Tibial nerve (tissue), 4 donors: ENCODE results near the gene PADI4. TPM values are rescaled to one million over a fixed set of nuclear protein-coding genes. Genes with fewer than 3 reads are reported as not detected.

ENCODE experiments used
- DNase-seq, 2 donors: peaks; one replicate each; pipeline ENCODE4 v3.0.0-alpha.2; 2019; ENCODE audit warnings: low spot score in 2 of 2
- H3K27ac ChIP-seq, 4 donors: fragments of 200-600 bp; sonication (generic) in 3 of 4; one replicate each; pipeline ENCODE4 v1.5.1; 2017 to 2019; ENCODE audit warnings: mild to moderate bottlenecking in 1 of 4
- H3K27me3 ChIP-seq, 2 donors: fragments of 200-600 bp; sonication (generic) in 1 of 2; one replicate each; pipeline versions ENCODE4 v1.5.1 to v1.6.0; 2017 to 2019
- H3K36me3 ChIP-seq, 3 donors: fragments of 200-600 bp; sonication (generic); one replicate each; pipeline ENCODE4 v1.5.1; 2018 to 2019
- H3K4me1 ChIP-seq, 4 donors: fragments of 200-600 bp; sonication (generic) in 3 of 4; one replicate each; pipeline ENCODE4 v1.5.1; 2017 to 2019
- H3K4me3 ChIP-seq, 4 donors: fragments of 200-600 bp; sonication (generic) in 3 of 4; one replicate each; pipeline ENCODE4 v1.5.1; 2017 to 2019; ENCODE audit warnings: mild to moderate bottlenecking in 1 of 4, moderate library complexity in 1 of 4
- H3K9me3 ChIP-seq, 4 donors: fragments of 200-600 bp; sonication (generic) in 3 of 4; one replicate each; pipeline ENCODE4 v1.5.1; 2017 to 2019
- CTCF ChIP-seq, 5 experiments: fragments of 200-600 bp in 3 of 5; fragments of 450-650 bp in 2 of 5; sonication (generic) in 3 of 5; IDR thresholded peaks; one replicate each; pipeline ENCODE4 v1.5.1; 2016 to 2019; ENCODE audit warnings: antibody characterized with exemption in 5 of 5, mild to moderate bottlenecking in 3 of 5, moderate library complexity in 2 of 5
- EP300 ChIP-seq, 2 donors: sonication (generic); formaldehyde crosslinking; IDR thresholded peaks; one replicate each; pipeline ENCODE4 v1.6.1; 2017; ENCODE audit warnings: antibody characterized with exemption in 2 of 2, mild to moderate bottlenecking in 1 of 2
- POLR2A ChIP-seq, 2 donors: fragments of 450-650 bp; IDR thresholded peaks; one replicate each; pipeline ENCODE4 v1.6.1; 2017; ENCODE audit warnings: antibody characterized with exemption in 2 of 2, mild to moderate bottlenecking in 2 of 2, moderate library complexity in 2 of 2
- WGBS, 2 donors: methylation state at CpG; one replicate each; pipeline ENCODE4 v1.1.5; 2018; 5-methylcytosine and 5-hydroxymethylcytosine counted together
- total RNA-seq, 4 donors: library from RNA; depleted of rRNA; stranded (reverse); fragments of >200 nt; gene quantifications; one replicate each; pipeline ENCODE4 v1.1.0, GENCODE V29; 2016

PADI4 gene
- total RNA-seq, 4 donors from 2014 or later, result not detected

DNA sequence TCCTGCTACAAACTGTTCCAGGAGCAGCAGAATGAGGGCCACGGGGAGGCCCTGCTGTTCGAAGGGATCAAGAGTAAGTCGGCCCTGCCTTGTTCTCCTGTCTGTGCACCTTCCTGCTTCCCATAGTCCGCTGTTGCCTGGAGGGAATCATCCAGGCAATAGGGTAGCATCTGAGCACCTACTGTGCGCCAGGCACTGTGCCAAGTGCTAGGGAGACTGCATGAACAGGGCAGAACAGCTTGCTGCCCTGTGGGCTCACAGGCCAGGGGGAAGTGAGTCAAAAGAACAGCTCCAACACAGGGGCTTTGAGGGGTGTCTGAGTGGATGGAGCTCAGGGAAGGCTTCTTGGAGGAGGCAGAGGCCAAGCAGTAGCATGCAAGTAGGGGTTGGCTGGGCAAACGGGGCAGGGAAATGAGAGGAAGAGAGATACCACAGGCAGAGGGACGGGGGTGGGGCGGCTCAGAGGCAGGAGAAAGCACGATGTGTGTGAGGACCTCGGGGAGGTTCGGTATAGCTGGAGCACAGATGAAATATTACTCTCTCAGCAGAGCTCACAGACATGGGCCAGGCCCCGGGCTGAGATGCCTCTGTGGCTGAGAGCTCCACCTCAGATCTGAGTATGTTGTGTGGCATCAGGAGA is 48.5 kb downstream of the PADI4 start:
- TF ChIP-seq CTCF (IDR thresholded peaks at IDR 0.05), result no peak
- TF ChIP-seq EP300 (IDR thresholded peaks at IDR 0.05), result no peak
- no peak for TF ChIP-seq POLR2A (IDR thresholded peaks at IDR 0.05)
- Histone ChIP-seq H3K4me1 (no peaks in the 10 kb centered on the region), H3K27me3 (peaks cover 0 to 5% of the 10 kb centered on the region in 2 donors), H3K9me3 (no peaks in the 10 kb centered on the region), H3K36me3 (no peaks in the 10 kb centered on the region), H3K27ac (no peak overlapping the region), H3K4me3 (no peak overlapping the region)
- no peak for DNase-seq
- WGBS, 2 donors, result 51 to 53% methylated on average over 11 to 12 of the region's 12 CpGs

DNA sequence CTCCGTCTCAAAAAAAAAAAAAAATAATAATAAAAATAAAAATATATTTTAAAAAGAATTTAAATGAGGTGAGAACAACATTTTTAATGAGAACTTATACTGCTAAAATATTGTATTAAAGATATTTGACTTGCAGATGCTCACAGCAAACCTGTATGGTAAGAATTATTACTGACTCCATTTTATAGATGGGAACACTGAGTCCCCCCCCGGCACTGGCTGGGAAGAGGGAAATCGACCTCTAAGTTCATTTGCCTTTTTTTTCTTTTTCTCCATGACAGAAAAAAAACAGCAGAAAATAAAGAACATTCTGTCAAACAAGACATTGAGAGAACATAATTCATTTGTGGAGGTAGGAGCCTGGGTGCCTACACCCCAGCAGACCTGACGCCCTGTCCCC is 50.6 kb downstream of the PADI4 start:
- DNase-seq, result no peak
- no peaks in the 10 kb centered on the region for H3K9me3 ChIP-seq
- no peaks in the 10 kb centered on the region for H3K36me3 ChIP-seq
- peaks cover 0 to 5% of the 10 kb centered on the region in 2 donors for H3K27me3 ChIP-seq
- H3K4me3 ChIP-seq, result no peak overlapping the region
- H3K4me1 ChIP-seq, result no peaks in the 10 kb centered on the region
- no peak overlapping the region for H3K27ac ChIP-seq
- TF ChIP-seq EP300 (IDR thresholded peaks at IDR 0.05), result no peak
- 67 to 70% methylated on average over 4 of the region's 4 CpGs for WGBS, 2 donors

DNA sequence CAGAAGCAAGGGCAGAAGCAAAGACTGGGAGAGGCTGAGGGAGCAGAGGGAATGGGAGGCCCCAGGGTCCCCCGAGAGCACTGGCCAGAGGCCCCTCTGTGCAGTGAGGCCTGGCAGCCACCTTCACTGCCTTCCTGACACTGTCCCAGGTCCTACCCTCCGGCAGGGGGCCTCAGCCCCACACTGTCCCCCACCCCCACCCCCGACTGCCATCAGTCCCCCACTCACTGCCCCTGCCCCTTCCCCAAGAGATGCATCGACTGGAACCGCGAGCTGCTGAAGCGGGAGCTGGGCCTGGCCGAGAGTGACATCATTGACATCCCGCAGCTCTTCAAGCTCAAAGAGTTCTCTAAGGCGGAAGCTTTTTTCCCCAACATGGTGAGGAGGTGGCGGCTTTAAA is 51.0 kb downstream of the PADI4 start:
- 53 to 54% methylated on average over 6 to 10 of the region's 11 CpGs for WGBS, 2 donors
- no peak for TF ChIP-seq CTCF (IDR thresholded peaks at IDR 0.05)
- no peak for TF ChIP-seq EP300 (IDR thresholded peaks at IDR 0.05)
- no peak for TF ChIP-seq POLR2A (IDR thresholded peaks at IDR 0.05)
- H3K9me3 ChIP-seq, result peaks cover 0 to 2% (median 0%) of the 10 kb centered on the region in 4 donors
- H3K27me3 ChIP-seq, result peaks cover 0 to 5% of the 10 kb centered on the region in 2 donors
- no peaks in the 10 kb centered on the region for H3K36me3 ChIP-seq
- DNase-seq, result no peak
- no peak overlapping the region for H3K4me3 ChIP-seq
- no peak overlapping the region for H3K27ac ChIP-seq
- H3K4me1 ChIP-seq, result no peaks in the 10 kb centered on the region

DNA sequence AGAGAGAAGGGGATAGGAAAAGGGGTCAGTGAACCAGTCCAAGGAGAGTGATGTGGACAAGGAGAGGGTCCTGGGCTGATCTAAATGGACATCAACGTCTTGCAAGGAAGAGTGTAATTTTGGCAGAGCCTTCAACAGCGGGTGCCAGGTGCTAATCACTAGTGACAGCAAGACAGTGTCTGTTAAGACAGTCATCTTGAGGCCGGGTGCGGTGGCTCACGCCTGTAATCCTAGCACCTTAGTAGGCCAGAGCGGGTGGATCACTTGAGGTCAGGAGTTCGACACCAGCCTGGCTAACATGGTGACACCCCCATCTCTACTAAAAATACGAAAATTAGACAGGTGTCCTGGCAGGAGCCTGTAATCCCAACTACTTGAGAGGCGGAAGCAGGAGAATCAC is 51.8 kb downstream of the PADI4 start:
- Histone ChIP-seq H3K27me3 (peaks cover 0 to 5% of the 10 kb centered on the region in 2 donors), H3K9me3 (peaks cover 0 to 8% (median 0%) of the 10 kb centered on the region in 4 donors), H3K27ac (no peak overlapping the region), H3K36me3 (no peaks in the 10 kb centered on the region), H3K4me3 (no peak overlapping the region), H3K4me1 (no peaks in the 10 kb centered on the region)
- no peak for DNase-seq
- WGBS, 2 donors, result 85 to 90% methylated on average over 9 of the region's 9 CpGs
- TF ChIP-seq EP300 (IDR thresholded peaks at IDR 0.05) (no peak), POLR2A (IDR thresholded peaks at IDR 0.05) (no peak), CTCF (IDR thresholded peaks at IDR 0.05) (no peak)

DNA sequence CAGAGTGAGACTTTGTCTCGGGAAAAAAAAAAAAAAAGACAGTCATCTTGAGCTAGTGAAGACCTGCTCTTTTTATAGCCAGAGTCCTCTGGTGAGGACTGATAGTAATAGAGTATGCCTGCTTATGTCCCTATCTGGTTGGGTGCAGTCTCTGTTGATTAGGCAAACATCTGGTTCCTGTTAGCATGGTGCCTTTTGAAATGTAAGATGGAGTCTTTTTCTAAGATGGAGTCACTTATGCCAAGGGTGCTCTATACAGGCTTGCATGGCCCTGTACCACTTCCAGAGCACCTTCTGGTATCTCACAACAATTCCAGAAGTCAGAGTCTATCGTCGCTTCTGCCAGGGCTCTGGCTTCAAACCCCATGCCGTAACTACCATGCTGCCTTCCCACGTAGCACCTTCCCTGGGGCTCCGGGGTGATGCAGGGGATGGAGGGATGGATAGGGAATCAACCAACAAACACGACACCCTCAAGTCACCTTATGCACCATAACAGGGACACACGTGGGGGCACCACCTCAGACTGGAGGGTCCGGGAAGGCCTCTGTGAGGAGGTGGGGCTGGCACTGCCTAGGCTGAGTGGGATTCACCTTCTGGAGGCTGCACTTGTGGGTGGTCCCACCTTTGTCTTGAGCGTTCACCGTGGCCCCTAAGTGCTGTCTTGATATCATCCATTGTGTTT is 52.4 kb downstream of the PADI4 start:
- TF ChIP-seq POLR2A (IDR thresholded peaks at IDR 0.05), result no peak
- no peak overlapping the region for H3K27ac ChIP-seq
- H3K4me3 ChIP-seq, result no peak overlapping the region
- H3K4me1 ChIP-seq, result no peaks in the 10 kb centered on the region
- H3K27me3 ChIP-seq, result peaks cover 0 to 5% of the 10 kb centered on the region in 2 donors
- peaks cover 0 to 8% (median 0%) of the 10 kb centered on the region in 4 donors for H3K9me3 ChIP-seq
- DNase-seq, result no peak
- no peaks in the 10 kb centered on the region for H3K36me3 ChIP-seq
- 84 to 90% methylated on average over 11 of the region's 11 CpGs for WGBS, 2 donors

GRCh38 chr1:17361687-17362086 is 53.7 kb downstream of the PADI4 start:
- DNase-seq, result no peak
- TF ChIP-seq EP300 (IDR thresholded peaks at IDR 0.05) (no peak), CTCF (IDR thresholded peaks at IDR 0.05) (no peak), POLR2A (IDR thresholded peaks at IDR 0.05) (no peak)
- no peaks in the 10 kb centered on the region for H3K36me3 ChIP-seq
- no peak overlapping the region for H3K27ac ChIP-seq
- H3K9me3 ChIP-seq, result peaks cover 0 to 8% (median 0%) of the 10 kb centered on the region in 4 donors
- H3K4me3 ChIP-seq, result no peak overlapping the region
- H3K4me1 ChIP-seq, result no peaks in the 10 kb centered on the region
- peaks cover 0 to 12% of the 10 kb centered on the region in 2 donors for H3K27me3 ChIP-seq
- WGBS, 2 donors, result 71 to 80% methylated on average over 4 of the region's 4 CpGs
